CD4-positive, alpha-beta T cell treated with Interleukin-21 for 1 hour (primary cell): ENCODE results near the gene TTC13.
A peak's percentile ranks its signal among the peaks of the same experiment; 100 is the strongest.
"Not testable (repeated sequence)": the region's sequence is repeated elsewhere in the genome, so short reads cannot be mapped to it uniquely, and the experiment has no call there.

ENCODE experiments used
- DNase-seq: peaks from one replicate; pipeline ENCODE4 v3.0.0-alpha.2; 2020

Gene TTC13

DNA sequence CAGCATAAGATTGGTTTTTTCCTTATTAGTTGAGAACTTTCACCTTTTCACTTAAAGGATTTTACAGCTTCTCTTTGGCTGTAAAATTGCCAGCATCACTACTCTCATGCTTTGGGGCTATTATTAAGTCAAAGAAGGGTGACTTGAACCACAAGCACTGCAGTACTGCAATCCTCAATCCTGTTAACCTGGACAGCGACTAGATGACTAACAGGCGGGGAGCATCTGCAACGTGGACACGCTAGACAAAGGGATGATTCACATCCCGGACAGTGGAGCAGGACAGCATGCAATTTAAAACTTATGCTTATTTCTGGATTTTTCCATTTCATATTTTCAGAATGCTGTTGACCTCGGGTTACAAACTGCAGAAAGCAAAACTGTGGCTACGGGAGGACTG, 8.3 kb upstream of the TTC13 start:
- no peak for DNase-seq

DNA sequence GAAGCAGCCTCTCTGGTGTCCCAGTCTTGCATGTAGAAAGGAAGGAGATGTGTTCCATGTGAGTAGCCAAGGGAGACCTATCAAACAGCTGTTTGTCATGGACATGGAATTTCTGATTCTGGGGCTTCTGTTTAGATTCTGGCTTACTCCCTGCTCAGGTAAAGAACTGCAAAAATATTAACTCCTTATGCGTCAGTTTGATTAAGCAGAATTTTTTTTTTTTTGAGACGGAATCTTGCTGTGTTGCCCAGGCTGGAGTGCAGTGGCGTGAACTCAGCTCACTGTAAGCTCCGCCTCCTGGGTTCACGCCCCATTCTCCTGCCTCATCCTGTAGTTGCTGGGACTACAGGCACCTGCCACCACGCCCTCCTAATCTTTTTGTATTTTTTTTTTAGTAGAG, 7.0 kb upstream of the TTC13 start:
- DNase-seq = no peak

DNA sequence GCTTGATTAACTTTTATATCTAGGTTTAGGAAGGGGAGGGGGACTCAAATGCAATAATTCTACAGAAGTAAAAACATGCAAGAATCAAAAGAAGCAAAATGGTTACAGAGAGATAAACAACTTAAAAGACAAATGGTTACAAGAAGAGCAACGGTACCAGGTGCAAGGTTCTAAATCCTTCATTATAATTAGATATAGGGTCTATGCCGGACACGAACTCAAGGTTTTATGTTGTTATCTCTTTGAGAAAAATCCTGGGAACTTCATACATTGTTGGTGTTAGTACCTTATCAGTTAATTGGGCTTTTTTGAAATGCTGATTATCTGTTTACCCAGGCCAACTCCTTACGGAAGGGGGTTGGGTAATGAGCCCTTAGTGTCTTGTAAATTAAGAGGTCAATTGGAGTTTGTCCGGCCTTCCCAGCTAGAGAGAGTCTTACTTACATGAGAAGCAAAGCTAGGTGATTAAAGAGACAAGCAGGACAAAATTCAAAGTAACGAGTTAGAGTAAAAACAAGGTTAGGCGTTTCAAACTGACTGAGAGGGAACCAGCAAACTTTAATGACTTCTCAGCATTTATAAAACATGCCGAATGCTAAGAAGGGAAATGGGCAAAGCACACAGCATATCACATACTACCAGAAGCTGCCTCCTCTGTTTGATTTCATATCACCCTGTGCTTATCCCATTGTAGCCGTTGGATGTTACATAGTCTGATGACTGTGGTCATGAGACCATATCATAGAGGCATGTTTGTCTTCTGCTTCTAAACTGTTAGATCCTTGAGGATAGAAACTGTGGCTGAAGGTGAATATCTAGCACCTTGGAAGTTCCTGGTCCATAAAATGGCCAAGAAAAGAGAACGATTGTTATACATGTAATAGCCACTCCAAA, 6.2 kb upstream of the TTC13 start:
- not testable (repeated sequence) for DNase-seq

DNA sequence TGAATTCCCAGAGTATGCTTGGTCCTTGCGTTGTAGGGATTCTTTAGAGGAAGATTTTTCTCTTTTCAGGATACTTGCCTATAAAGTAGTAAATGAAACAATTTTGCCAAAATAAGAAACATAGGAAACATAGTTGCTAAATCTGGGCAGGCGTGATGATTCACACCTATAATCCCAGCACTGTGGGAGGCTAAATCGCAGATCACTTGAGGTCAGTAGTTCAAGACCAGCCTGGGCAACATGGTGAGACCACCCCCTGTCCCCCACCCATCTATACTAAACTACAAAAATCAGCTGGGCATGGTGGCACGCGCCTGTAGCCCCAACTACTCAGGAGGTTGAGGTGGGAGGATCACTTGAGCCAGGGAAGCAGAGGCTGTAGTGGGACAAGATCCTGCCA, 5.2 kb upstream of the TTC13 start:
- no peak for DNase-seq

DNA sequence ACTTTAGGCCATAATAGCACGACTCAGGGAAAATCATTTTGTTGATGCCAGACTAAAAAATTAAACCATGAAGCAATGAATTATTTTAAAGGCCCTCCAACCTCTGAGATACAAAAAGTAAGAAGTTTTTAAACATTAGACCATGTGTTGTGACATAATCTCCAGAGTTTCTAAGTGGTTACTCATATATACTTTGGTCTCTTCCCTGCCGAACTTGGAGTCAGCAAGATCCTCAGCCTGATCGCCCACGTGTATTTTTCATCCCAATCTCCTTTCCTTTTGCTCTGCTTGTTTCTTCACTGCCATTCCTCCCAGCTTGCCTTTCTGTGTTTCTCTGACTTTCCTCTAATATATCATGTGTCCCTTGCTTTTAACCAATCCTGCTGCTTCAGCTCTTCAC, 4.0 kb upstream of the TTC13 start:
- no peak for DNase-seq

DNA sequence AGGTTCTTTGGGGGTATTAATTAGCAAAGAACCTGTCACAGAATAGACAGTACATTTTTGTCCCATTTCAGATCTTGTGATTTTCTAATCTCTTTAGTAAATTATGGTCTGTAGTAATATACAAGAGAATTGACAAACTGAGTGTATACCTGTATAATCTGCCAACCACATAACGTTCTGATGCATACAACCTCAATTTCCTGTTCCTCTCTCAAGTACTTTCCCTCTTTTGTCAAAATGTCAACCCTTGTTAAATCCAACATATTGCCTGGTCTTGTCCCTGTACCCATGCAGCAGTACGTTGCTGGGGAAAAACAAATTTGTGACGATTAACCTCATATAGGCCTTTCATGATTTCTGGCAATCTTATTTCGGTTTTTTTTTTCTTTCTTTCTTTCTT, 1.3 kb upstream of the TTC13 start:
- peak; percentile 31 for DNase-seq

DNA sequence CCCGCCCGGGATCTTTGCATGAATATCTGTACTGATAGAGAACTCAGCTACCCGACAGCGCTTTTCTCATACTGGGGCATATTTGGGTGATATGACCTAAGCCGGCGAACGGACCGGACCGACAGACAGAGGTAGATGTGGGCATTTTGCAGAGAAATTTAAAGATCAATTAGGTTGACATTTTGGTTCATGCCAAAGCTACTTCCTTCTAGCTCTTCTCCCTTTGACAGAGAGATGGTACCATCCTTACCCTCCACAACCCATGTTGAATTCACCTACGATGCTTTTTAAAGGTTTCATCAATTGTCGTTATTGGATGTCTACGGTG, 692 bp upstream of the TTC13 start:
- DNase-seq = no peak

DNA sequence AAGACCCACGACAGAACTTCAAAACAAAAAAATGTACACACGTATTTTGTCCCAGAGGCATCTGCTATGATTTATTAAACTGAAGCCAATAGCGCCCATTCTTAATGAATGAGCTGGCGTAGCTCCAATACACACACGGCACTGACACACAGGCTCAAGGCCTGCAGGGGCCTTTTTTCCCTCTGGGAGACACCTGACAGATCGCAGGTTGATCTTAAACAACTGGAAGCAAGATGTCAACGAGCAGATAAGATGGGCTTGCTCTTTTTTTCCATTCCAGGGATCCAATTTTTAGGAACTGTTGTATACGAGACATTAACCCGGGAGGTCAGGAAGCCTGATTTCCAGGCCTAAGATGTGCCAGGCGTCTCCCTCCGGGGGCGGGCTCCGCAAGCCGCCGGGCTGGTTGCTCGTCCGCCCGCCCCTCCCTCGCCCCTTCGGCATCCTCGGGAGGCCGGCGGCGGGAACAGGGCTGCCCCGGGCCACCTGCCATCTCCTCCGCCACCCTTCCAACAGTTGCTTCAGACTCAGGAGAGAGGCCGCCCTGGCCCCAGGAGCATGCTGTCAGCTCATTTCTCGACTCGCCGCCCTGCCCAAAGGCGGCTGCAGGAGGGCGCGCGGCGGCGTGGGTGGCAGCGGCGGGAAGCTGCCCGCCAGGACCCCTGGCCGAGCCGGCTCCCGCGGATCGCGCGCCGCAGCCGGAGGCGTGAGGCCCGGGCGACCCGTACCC, 735 bp downstream of the TTC13 start:
- DNase-seq = peak; percentile 12

DNA sequence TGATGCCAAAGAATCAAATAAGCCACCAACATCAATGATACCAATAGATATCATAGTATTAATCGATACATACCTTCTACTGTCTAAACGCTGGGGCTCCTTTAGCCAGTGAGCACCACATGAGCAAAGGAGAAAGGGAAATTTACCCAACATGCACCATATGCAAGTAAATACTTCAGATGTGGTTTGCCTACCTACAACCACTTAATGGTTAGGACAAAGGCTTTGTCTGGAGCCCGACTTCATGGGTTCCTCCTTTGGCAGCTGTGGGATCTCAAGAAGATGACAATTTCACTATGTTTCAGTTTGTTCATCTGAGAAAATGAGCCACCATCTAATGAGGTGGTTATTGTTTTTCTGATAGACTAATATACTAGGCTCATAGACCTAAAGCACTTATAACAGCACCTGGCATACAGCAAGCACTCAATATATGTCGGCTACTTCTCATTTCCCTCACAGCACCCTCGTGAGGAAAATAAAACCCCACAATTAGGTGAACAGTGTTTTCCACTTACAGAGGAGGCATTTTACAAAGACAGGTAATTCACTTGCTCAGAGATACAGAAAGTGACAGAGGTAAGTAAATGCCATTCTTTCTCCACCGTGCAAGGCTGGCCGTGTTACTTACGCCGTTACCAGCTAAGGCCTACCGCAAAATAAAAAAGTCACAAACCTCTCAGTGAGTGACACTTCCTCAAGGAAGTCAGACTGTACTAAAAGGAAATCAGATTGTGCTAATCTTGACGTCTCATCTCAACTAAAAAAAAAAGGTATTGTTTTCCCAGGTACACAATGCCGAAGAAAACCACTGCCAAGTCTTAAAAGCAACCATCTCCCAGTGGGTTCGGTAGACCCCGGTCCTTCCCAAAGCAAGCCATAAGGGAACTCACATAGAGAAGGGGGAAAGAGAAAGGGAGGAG, 1.6 kb downstream of the TTC13 start:
- DNase-seq = peak; percentile 70

DNA sequence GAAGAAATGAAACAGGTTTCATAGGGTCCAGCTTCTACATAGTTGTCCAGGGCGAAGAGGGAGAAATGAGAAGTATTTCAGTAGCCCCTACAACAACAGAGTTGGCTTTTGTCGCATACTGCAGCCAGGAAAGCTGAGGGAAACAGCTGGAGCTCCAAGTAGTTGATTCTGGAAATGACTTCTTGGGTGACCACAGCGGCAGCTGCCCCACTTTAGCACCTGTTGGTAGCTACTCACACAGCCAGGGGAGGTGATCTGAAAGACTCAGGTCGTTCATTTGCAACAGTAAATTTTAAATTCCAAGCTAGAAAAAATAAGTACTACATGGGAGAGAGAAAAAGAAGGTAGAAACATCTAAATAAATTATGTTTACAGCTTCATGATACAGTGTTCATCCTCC, 2.3 kb downstream of the TTC13 start:
- no peak for DNase-seq

DNA sequence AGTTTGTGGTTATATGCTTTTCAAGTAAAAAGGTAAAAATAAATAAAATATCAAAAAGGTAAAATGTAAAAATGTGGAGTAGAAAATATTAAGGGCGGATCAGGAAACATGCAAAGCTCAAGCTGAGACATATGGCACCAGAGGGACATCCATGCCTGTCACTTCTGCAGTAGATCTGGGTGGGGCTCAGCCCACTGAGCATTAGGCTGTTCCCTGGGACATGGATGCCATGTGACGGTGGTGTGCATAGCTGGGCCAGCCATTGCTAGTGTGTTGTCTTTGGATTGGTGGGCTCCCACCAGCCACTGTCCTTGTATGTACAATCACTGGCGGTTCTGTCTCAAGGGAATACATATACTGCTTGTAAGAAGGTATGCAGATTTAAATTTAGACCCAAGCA, 3.0 kb downstream of the TTC13 start:
- no peak for DNase-seq

DNA sequence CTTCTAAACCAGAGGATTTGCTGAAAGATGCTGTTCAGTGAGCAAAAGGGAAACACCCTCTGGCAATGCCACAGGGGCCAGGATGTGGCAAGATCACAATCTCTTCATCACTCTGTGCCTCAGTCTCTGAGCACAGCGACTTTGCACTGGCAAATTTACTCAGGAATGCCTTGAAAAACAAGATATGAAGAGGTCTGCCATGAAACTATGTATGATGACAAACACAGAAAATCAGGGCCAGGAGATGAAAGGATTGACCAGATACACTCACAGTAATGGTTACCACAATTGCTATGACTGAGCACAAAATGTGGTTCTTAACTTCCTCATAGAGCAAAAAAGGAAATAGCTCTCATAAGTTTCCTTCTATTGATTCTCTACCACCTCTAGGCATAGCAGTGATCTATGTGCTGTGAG, 5.8 kb downstream of the TTC13 start:
- DNase-seq = peak; percentile 74

DNA sequence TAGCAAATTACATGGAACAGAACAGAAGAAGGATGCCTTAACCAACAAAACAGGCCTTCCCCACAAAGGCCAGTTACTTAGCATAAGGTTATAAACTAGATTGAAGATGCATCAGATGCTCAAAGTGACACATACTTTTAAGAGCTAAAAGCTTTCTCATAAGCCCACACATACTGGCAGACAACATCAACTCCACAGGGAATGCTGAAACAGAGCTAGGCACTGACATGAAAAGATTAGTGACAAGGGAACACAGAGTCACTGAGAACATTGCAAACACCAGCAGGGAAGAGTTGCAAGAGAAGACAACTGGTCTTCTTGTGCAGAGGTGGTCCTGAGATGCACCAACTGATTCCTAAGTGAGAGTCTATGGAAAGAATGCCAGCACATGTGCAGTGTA, 6.9 kb downstream of the TTC13 start:
- DNase-seq = no peak

DNA sequence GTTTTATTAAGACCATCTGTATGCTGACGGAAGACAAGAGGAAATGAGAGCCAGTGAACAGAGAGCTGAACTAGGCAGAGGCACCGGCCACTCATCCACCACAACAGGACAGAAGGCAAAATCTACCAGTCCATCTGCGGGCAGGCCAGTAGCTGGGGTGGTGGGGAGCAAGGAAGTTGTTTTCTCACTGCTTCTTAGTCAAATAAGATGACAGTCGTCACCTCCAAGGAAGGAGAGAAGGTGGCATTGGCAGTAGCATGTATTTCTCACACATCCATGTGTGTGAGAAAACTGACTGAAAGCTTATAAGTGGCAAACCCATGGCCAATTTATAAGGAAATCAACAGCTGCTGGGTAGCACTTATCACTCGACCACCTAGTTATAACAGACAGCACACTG, 8.2 kb downstream of the TTC13 start:
- no peak for DNase-seq

DNA sequence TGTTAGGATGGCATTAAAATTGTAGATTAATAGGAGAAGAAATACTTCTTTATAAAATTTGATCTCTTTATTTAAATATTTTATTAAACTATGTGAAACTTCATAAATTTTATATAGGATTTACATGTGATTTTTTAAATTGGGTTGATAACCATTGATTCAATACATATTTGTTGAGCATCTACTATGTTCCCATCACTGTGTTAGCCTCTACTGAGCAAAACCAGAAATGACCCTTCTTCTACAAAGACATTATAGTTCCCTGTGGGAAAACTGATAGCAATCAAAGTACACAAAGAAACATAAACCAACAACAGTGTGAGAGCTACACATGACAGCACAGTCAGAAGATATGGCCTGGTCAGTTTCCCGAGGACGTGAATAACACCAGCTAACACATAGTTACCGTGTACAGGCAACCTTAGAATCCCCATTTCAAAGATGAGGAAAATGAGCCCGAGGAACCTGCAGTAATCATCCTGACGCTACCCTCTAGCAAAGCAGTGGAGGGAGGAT, 12.2 kb downstream of the TTC13 start:
- DNase-seq = no peak

DNA sequence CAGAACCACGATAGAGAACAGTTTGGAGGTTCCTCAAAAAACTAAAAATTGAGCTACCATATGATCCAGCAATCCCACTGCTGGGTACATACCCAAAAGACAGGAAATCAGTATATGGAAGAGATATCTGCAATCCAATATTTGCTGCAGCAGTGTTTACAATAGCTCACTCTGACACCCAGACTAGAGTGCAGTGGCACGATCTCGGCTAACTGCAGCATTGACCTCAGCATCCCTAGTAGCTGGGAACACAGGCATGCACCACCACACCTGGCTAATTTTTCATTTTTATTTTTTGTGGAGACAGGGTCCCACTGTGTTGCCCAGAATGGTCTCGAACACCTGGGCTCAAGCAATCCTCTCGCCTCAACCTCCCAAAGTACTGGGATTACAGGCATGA, 13.1 kb downstream of the TTC13 start:
- no peak for DNase-seq

DNA sequence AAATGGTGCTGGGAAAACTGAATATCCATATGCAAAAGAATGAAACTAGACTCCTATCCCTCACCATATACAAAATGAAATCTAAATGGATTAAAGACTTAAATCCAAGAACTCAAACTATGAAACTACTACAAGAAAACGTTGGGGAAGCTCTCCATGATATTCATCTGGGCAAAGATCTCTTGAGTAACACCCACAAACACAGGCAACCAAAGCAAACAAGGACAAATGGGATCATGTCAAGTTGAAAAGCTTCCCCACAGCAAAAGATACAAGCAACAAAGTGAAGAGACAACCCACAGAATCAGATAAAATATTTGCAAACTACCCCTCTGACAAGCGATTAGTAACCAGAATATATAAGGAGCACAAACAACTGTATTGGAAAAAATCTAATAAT, 13.8 kb downstream of the TTC13 start:
- DNase-seq = no peak

DNA sequence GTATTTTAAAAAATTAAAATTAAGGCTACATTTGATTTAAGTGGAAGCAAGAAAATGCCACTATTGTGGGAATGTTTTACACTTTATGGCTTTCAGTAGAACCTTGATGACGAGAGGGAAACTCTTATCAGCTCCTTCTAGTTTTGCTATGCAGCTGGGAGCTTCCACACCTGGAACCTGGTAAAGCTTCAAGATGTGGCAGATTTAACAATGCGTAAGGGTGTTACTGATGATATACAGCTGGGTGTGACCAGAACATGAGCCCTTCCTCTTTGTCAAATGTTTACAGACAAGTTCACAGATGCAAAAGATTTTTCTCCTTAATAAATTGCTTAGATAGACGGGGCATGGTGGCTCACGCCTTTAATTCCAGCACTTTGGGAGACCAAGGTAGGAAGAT, 20.3 kb downstream of the TTC13 start:
- DNase-seq = no peak

DNA sequence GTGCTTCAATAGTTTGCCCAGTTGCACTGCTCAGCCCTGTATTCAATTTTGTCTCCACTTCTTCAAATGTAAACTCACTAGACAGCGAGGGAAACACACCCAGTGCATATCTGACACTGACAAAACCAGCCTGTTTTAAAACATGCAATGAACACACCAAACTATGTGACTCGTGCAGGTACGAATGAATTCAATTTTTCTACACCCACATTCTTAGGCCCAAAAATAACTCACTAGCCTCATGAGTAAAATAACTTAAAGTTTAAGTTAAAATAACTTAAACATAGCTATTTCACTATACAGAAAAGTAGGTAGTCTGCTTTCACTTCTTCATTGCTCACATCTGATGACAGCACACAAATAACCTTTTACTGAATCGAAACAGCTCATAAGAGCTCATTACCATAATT, 21.1 kb downstream of the TTC13 start:
- no peak for DNase-seq

DNA sequence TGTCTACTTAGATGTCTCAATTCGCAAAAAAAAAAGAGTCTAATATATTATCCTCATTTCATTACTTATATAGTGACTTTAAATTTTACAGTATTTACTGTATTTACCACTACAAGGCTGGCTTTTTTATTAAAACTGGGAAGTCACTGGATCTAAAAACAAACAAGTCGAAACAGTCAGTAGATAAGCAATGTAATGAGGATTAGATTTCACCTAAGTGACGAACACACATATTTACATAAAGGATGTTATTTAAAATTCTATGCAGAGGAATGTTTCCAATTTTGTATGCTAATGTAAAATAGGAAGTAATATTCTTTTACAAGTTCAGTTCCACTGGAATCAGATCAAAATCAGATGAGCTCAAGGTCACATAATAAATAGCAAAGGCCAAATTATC, 28.3 kb downstream of the TTC13 start:
- DNase-seq = no peak

DNA sequence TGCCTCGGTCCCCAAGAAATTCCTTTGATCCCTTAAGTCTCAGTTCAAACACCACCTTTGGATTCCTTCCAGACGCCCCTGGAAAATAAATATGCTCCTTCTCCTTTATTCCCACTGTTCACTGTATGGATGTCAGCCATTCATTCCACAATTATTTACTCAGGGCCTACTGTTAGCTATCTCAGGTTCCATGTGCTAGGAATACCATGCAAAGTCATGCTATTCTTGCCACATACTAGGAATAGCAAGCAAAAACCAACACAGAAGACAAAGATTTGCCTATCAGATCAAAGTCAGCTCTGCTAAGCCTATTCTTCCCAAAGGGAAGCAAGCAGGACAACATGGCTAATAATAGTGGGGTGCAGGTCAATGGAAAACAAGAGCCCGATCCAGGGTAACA, 29.8 kb downstream of the TTC13 start:
- no peak for DNase-seq

DNA sequence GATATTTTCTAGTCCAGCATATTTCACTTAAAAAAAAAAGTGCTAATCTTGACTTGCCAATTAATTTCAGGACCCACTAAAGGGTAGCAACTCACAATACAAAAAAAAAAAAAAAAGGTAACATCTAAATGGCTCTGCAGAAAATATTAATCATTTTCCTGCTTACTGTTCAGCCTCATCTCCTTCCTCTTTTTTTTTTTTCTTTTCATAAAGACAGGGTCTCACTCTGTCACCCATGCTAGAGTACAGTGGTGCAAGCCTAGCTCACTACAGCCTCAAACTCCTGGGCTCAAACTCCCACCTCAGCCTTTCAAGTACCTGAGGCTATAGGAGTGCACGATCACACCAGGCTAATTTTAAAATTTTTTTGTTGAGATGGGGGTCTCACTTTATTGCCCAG, 30.4 kb downstream of the TTC13 start:
- DNase-seq = no peak

DNA sequence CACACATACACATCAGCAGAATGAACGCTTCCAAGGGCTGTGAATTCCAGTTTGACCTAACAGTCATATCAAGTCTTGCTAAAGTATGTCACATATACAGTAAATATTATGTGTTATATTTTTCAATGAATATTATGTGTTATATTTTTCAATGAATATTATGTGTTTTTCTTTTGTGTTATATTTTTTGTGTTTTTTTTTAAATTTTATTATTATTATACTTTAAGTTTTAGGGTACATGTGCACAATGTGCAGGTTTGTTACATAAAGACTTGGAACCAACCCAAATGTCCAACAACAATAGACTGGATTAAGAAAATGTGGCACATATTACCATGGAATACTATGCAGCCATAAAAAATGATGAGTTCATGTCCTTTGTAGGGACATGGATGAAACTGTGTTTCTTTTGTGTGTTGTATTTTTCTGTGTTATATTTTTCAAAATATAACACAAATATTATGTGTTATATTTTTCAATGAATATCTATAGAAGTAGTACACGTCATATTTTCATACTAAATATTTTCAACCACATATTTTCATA, 35.5 kb downstream of the TTC13 start:
- DNase-seq = no peak
